Neutrophil (primary cell): Measurements from ENCODE around the gene IGFBP6.

Source experiments
- H3K27ac ChIP-seq: fragments of 200-600 bp; sonication (generic); 2 replicates; pipeline ENCODE4 v1.5.1; 2016; ENCODE audit warnings: mild to moderate bottlenecking, moderate library complexity
- H3K27me3 ChIP-seq: fragments of 200-600 bp; sonication (generic); 2 replicates; pipeline ENCODE4 v1.6.0; 2016; ENCODE audit warnings: mild to moderate bottlenecking
- H3K36me3 ChIP-seq: fragments of 200-600 bp; sonication (generic); 2 replicates; pipeline ENCODE4 v1.5.1; 2017
- H3K4me1 ChIP-seq, 2 experiments: fragments of 200-600 bp in 1 of 2; sonication (generic) in 1 of 2; 1 replicate in 1 of 2; 2 replicates in 1 of 2; pipeline versions ENCODE4 v1.5.1 to v1.6.1; 2013 to 2016; ENCODE audit warnings: low read depth in 1 of 2, low read length in 1 of 2, mild to moderate bottlenecking in 1 of 2, moderate library complexity in 1 of 2; ENCODE audit not compliant: control insufficient read depth in 1 of 2, insufficient read depth in 1 of 2
- H3K4me3 ChIP-seq, 2 experiments: fragments of 200-600 bp in 1 of 2; sonication (generic) in 1 of 2; 1 replicate in 1 of 2; 2 replicates in 1 of 2; pipeline ENCODE4 v1.5.1; 2013 to 2016; ENCODE audit warnings: low read depth in 1 of 2, low read length in 1 of 2, mild to moderate bottlenecking in 1 of 2, moderate library complexity in 1 of 2
- H3K9me3 ChIP-seq: fragments of 200-600 bp; sonication (generic); 2 replicates; pipeline ENCODE4 v1.5.1; 2016
- TF ChIP-seq, protein P1 (sequence below): fragments of 200-600 bp; sonication (generic); IDR thresholded peaks from 2 replicates; pipeline ENCODE4 v1.5.1; 2016; ENCODE audit warnings: antibody characterized with exemption

IGFBP6 gene

GRCh38 chr12:53064613-53065436 lies 32.6 kb upstream of the IGFBP6 start:
- peaks cover 70% of the 10 kb centered on the region for H3K36me3 ChIP-seq
- no peak overlapping the region for H3K4me3 ChIP-seq
- peaks cover 3 to 4% of the 10 kb centered on the region in 2 experiments for H3K4me1 ChIP-seq
- H3K9me3 ChIP-seq = no peaks in the 10 kb centered on the region
- H3K27me3 ChIP-seq = no peaks in the 10 kb centered on the region
- H3K27ac ChIP-seq = no peak overlapping the region
- TF ChIP-seq, protein P1, sequence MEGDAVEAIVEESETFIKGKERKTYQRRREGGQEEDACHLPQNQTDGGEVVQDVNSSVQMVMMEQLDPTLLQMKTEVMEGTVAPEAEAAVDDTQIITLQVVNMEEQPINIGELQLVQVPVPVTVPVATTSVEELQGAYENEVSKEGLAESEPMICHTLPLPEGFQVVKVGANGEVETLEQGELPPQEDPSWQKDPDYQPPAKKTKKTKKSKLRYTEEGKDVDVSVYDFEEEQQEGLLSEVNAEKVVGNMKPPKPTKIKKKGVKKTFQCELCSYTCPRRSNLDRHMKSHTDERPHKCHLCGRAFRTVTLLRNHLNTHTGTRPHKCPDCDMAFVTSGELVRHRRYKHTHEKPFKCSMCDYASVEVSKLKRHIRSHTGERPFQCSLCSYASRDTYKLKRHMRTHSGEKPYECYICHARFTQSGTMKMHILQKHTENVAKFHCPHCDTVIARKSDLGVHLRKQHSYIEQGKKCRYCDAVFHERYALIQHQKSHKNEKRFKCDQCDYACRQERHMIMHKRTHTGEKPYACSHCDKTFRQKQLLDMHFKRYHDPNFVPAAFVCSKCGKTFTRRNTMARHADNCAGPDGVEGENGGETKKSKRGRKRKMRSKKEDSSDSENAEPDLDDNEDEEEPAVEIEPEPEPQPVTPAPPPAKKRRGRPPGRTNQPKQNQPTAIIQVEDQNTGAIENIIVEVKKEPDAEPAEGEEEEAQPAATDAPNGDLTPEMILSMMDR = no peak

DNA sequence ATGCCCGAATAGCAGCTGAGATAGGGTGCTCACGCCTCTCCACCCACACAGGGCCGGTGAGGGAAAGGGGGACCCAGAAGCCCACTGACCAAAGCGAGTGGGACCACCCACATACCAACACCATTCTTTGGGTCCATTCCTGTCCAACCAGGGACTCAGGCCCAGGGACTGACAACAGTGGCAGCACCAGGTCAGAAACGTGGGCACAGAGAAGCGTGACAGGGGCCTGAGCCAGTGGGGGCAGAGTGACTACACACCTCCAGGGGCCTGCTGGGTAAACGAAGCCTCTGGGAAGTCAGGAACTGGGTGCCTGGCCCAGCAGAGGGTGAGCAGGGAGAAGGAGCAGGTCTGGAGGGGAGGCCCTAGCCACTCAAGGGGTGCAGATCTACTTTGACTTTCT lies 32.0 kb upstream of the IGFBP6 start:
- H3K4me3 ChIP-seq = no peak overlapping the region
- no peaks in the 10 kb centered on the region for H3K27me3 ChIP-seq
- TF ChIP-seq, protein P1 = no peak
- no peak overlapping the region for H3K27ac ChIP-seq
- H3K36me3 ChIP-seq = peaks cover 76% of the 10 kb centered on the region
- no peaks in the 10 kb centered on the region for H3K9me3 ChIP-seq
- H3K4me1 ChIP-seq = peaks cover 3 to 4% of the 10 kb centered on the region in 2 experiments

DNA sequence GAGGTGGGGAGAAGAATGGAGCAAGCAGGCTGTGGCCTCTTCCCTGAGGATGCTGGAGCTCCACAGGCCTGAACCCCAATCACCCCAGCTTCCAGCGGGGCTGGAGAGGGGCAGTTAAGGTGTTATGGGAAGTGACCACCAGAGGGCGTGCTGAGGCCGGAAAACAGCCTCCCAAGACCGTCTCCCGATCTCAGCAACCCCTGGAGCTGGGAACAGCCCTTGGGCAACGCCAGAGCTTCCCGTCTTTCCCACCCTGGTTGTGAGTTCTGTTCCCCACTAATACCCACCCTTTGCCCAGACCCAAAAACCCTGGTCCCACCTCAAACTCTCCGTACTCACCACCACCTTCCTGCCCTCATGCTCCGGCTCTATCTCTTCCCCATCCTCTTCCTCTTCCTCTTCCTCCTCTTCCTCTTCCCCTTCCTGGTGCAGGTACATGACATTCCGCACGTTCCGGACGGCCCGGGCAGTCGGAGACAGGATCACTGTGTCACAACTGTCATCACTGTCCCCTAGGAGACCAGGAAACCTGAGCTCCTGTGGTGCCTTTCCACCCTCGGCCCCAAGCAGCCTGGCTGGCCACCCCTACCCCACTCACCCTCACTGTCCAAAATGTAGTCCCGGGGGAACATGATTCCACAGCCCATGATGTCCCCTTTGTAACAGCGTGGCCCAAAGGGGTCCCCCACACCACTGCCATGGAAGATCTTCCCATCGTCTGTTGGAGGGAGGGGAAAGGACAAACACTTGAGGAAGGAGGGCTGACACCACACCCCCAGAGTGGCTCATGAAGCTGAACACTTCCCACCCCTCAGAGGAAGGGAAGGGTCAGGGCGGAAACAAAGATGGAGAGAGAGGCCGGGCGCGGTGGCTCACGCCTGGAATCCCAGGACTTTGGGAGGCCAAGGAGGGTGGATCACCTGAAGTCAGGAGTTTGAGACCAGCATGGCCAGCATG lies 31.2 kb upstream of the IGFBP6 start:
- Histone ChIP-seq H3K4me1 (peaks cover 3 to 4% of the 10 kb centered on the region in 2 experiments), H3K9me3 (no peaks in the 10 kb centered on the region), H3K27ac (no peak overlapping the region), H3K36me3 (peaks cover 84% of the 10 kb centered on the region), H3K27me3 (no peaks in the 10 kb centered on the region), H3K4me3 (no peak overlapping the region)
- TF ChIP-seq, protein P1 = peak; percentile 79

GRCh38 chr12:53067074-53067992 lies 30.1 kb upstream of the IGFBP6 start:
- H3K4me3 ChIP-seq = no peak overlapping the region
- peaks cover 7 to 8% of the 10 kb centered on the region in 2 experiments for H3K4me1 ChIP-seq

More at GRCh38 chr12:53067074-53067992, 30.1 kb upstream of the IGFBP6 start:
- H3K27ac ChIP-seq = no peak overlapping the region
- H3K27me3 ChIP-seq = no peaks in the 10 kb centered on the region
- peaks cover 87% of the 10 kb centered on the region for H3K36me3 ChIP-seq
- no peaks in the 10 kb centered on the region for H3K9me3 ChIP-seq
- TF ChIP-seq, protein P1 = no peak
